Calu3 (cell line): ENCODE results near the gene NCOA1. TPM values are rescaled to one million over a fixed set of nuclear protein-coding genes. Genes with fewer than 3 reads are reported as not detected.

Experiments used
- BruUV-seq: library from RNA; stranded (reverse); fragments of 400-500 nt; replicated peaks from 2 replicates; lab custom pipeline; 2021; lab: Mats Ljungman, UMichigan
- CTCF ChIA-PET: fragments of 300-600 bp; sonication (Branson Sonifier 250); formaldehyde crosslinking; loops from one replicate; lab custom pipeline; 2022; ENCODE audit warnings: antibody characterized with exemption; lab: Charles Lee
- DNase-seq: peaks from one replicate; pipeline ENCODE4 v3.0.0; 2022
- H3K27ac Mint-ChIP-seq: one replicate; pipeline ENCODE4 v1.8.0; 2022; ENCODE audit warnings: mixed read lengths; ENCODE audit not compliant: unreplicated experiment
- H3K27me3 Mint-ChIP-seq: one replicate; pipeline ENCODE4 v1.8.0; 2022; ENCODE audit warnings: mixed read lengths; ENCODE audit not compliant: unreplicated experiment
- H3K36me3 Mint-ChIP-seq: one replicate; pipeline ENCODE4 v1.8.0; 2022; ENCODE audit warnings: mild to moderate bottlenecking, moderate library complexity, mixed read lengths; ENCODE audit not compliant: insufficient read depth, unreplicated experiment
- H3K4me1 Mint-ChIP-seq: one replicate; pipeline ENCODE4 v1.8.0; 2022; ENCODE audit warnings: mild to moderate bottlenecking, low read depth, mixed read lengths; ENCODE audit not compliant: unreplicated experiment
- H3K4me3 Mint-ChIP-seq: one replicate; pipeline ENCODE4 v1.8.0; 2022; ENCODE audit warnings: mild to moderate bottlenecking, low read depth, moderate library complexity, mixed read lengths; ENCODE audit not compliant: unreplicated experiment
- H3K9me3 Mint-ChIP-seq: one replicate; pipeline ENCODE4 v1.8.0; 2022; ENCODE audit warnings: low read depth, mixed read lengths; ENCODE audit not compliant: unreplicated experiment
- intact Hi-C: fragments of 100-400 bp; cut with micrococcal nuclease; formaldehyde crosslinking; loops from one replicate; pipeline ENCODE4 v1.10.0; 2022; ENCODE audit not compliant: unreplicated experiment
- total RNA-seq: library from RNA; stranded (reverse); gene quantifications from 2 replicates; pipeline ENCODE4 v1.2.3, GENCODE V29; 2022
- TF ChIP-seq, protein P1 (sequence below): fragments of 200-600 bp; IDR thresholded peaks from one replicate; pipeline ENCODE4 v1.8.0; 2022; ENCODE audit warnings: antibody characterized with exemption; ENCODE audit not compliant: unreplicated experiment

NCOA1 gene
- total RNA-seq, 1 experiment from 2014 or later, result 14.8 TPM

DNA sequence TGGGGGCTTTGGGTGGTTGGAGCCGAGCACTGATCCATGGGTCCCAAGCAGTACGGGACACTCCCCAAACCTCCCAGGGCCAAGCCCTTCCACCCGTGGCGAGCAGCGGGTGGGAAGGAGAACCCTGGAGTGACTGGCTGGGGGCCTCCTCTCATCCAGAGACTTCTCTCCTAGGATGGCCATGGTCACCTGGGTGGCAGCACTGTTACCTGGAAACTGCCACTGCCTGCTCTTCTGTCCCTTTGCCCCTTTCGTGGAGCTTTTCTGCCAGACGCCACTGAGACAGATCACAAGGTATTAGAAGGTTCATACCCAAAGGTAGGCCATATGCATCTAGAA, 329.1 kb downstream of the NCOA1 start:
- Mint-ChIP-seq H3K36me3 (peaks cover 43% of the 10 kb centered on the region), H3K27me3 (no peaks in the 10 kb centered on the region), H3K27ac (no peak overlapping the region), H3K4me1 (no peaks in the 10 kb centered on the region), H3K4me3 (no peak overlapping the region), H3K9me3 (no peaks in the 10 kb centered on the region)
- intact Hi-C loops, result no loop called here
- no peak for DNase-seq
- no TSS peak for BruUV-seq
- TF ChIP-seq, protein P1, sequence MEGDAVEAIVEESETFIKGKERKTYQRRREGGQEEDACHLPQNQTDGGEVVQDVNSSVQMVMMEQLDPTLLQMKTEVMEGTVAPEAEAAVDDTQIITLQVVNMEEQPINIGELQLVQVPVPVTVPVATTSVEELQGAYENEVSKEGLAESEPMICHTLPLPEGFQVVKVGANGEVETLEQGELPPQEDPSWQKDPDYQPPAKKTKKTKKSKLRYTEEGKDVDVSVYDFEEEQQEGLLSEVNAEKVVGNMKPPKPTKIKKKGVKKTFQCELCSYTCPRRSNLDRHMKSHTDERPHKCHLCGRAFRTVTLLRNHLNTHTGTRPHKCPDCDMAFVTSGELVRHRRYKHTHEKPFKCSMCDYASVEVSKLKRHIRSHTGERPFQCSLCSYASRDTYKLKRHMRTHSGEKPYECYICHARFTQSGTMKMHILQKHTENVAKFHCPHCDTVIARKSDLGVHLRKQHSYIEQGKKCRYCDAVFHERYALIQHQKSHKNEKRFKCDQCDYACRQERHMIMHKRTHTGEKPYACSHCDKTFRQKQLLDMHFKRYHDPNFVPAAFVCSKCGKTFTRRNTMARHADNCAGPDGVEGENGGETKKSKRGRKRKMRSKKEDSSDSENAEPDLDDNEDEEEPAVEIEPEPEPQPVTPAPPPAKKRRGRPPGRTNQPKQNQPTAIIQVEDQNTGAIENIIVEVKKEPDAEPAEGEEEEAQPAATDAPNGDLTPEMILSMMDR, result no peak
- CTCF ChIA-PET, result no interaction called here

Other genes with a start within 250 kb of the NCOA1 start
- gene ITSN2, start 130.7 kb upstream of the NCOA1 start, total RNA-seq, result 44.3 and 45.4 TPM in 2 replicates